Liver (tissue), 9 donors: ENCODE results near the gene MYOG. TPM values are rescaled to one million over a fixed set of nuclear protein-coding genes. Genes with fewer than 3 reads are reported as not detected.

Experiments used
- DNase-seq: peaks from one replicate; pipeline ENCODE4 v3.0.0-alpha.2; 2017; ENCODE audit warnings: low spot score
- H3K27ac ChIP-seq, 2 donors: one replicate each; pipeline ENCODE4 v1.7.0; 2013; ENCODE audit warnings: inconsistent platforms in 2 of 2, low read length in 2 of 2, control low read depth in 1 of 2, low read depth in 1 of 2, mild to moderate bottlenecking in 1 of 2
- H3K27me3 ChIP-seq, 4 donors: one replicate each; pipeline versions ENCODE4 v1.6.1 to v1.7.0; 2013; ENCODE audit warnings: low read length in 3 of 4, inconsistent platforms in 1 of 4, mild to moderate bottlenecking in 1 of 4, moderate library complexity in 1 of 4; ENCODE audit not compliant: control insufficient read depth in 4 of 4, insufficient read depth in 4 of 4
- H3K36me3 ChIP-seq, 4 donors: one replicate each; pipeline versions ENCODE4 v1.6.1 to v1.7.0; 2013; ENCODE audit warnings: low read length in 3 of 4, mild to moderate bottlenecking in 3 of 4, low read depth in 1 of 4, moderate library complexity in 1 of 4; ENCODE audit not compliant: control insufficient read depth in 4 of 4, insufficient read depth in 3 of 4
- H3K4me1 ChIP-seq, 4 donors: one replicate each; pipeline versions ENCODE4 v1.6.1 to v1.7.0; 2013; ENCODE audit warnings: low read length in 3 of 4, mild to moderate bottlenecking in 3 of 4, moderate library complexity in 1 of 4; ENCODE audit not compliant: control insufficient read depth in 4 of 4, insufficient read depth in 4 of 4
- H3K4me3 ChIP-seq, 3 donors: one replicate each; pipeline versions ENCODE4 v1.6.1 to v1.7.0; 2013; ENCODE audit warnings: low read length in 3 of 3, control low read depth in 1 of 3, low read depth in 1 of 3, mild to moderate bottlenecking in 1 of 3
- H3K9ac ChIP-seq, 2 donors: one replicate each; pipeline ENCODE4 v1.7.0; 2013; ENCODE audit warnings: low read length in 2 of 2, mild to moderate bottlenecking in 2 of 2, moderate library complexity in 2 of 2, control low read depth in 1 of 2, low read depth in 1 of 2
- H3K9me3 ChIP-seq, 4 donors: one replicate each; pipeline versions ENCODE4 v1.6.1 to v1.7.0; 2013; ENCODE audit warnings: low read length in 3 of 4; ENCODE audit not compliant: control insufficient read depth in 4 of 4
- EGR1 ChIP-seq, 2 donors: IDR thresholded peaks; 2 replicates each; pipeline ENCODE4 v1.6.1; 2016 to 2018; ENCODE audit warnings: antibody characterized with exemption in 2 of 2, low read depth in 2 of 2
- FOXA1 ChIP-seq: IDR thresholded peaks from 2 replicates; pipeline ENCODE4 v1.6.1; 2016; ENCODE audit warnings: antibody characterized with exemption
- FOXA2 ChIP-seq: IDR thresholded peaks from 2 replicates; pipeline ENCODE4 v1.6.1; 2016; ENCODE audit warnings: antibody characterized with exemption
- GABPA ChIP-seq, 2 donors: IDR thresholded peaks in 1 of 2; conservative IDR thresholded peaks in 1 of 2; 2 replicates each; pipeline ENCODE4 v1.6.1; 2016; ENCODE audit warnings: antibody characterized with exemption in 2 of 2, mild to moderate bottlenecking in 1 of 2, moderate library complexity in 1 of 2
- HNF4A ChIP-seq, 2 donors: conservative IDR thresholded peaks; 2 replicates each; pipeline ENCODE4 v1.6.1; 2016; ENCODE audit warnings: antibody characterized with exemption in 2 of 2, mild to moderate bottlenecking in 2 of 2
- HNF4G ChIP-seq: IDR thresholded peaks from 2 replicates; pipeline ENCODE4 v1.6.1; 2016; ENCODE audit warnings: antibody characterized with exemption
- JUND ChIP-seq, 2 donors: IDR thresholded peaks; 2 replicates each; pipeline ENCODE4 v1.6.1; 2016; ENCODE audit warnings: antibody characterized with exemption in 2 of 2
- NR2F2 ChIP-seq: IDR thresholded peaks from 2 replicates; pipeline ENCODE4 v1.6.1; 2016; ENCODE audit warnings: antibody characterized with exemption
- RAD21 ChIP-seq, 2 donors: IDR thresholded peaks; 2 replicates each; pipeline ENCODE4 v1.6.1; 2016; ENCODE audit warnings: antibody characterized with exemption in 2 of 2, mild to moderate bottlenecking in 2 of 2
- RXRA ChIP-seq, 2 donors: IDR thresholded peaks; 2 replicates each; pipeline ENCODE4 v1.6.1; 2017 to 2018; ENCODE audit warnings: antibody characterized with exemption in 2 of 2, mild to moderate bottlenecking in 1 of 2
- SP1 ChIP-seq: IDR thresholded peaks from 2 replicates; pipeline ENCODE4 v1.6.1; 2018; ENCODE audit warnings: antibody characterized with exemption, mild to moderate bottlenecking
- TAF1 ChIP-seq: conservative IDR thresholded peaks from 2 replicates; pipeline ENCODE4 v1.6.1; 2016; ENCODE audit warnings: antibody characterized with exemption, mild to moderate bottlenecking
- YY1 ChIP-seq: IDR thresholded peaks from 2 replicates; pipeline ENCODE4 v1.6.1; 2016; ENCODE audit warnings: antibody characterized with exemption, mild to moderate bottlenecking
- WGBS: extraction: QIAGEN DNeasy Blood & Tissue Kit; methylation state at CpG from one replicate; pipeline ENCODE4 v1.1.7; 2013; 5-methylcytosine and 5-hydroxymethylcytosine counted together
- polyA plus RNA-seq, 2 donors: library from polyadenylated mRNA; stranded (reverse) in 1 of 2; unstranded in 1 of 2; fragments of 200-250 nt in 1 of 2; fragments of >200 nt in 1 of 2; fragmentation: Nextera tagmentation in 1 of 2; extraction: Ambion mirVana in 1 of 2; gene quantifications; one replicate each; pipeline versions ENCODE4 v1.2.1 to v1.2.3, GENCODE V29; 2013 to 2015
- total RNA-seq, 2 donors: library from RNA; depleted of rRNA; stranded (reverse); fragments of >200 nt; gene quantifications; one replicate each; pipeline ENCODE4 v1.2.3, GENCODE V29; 2014
- TF ChIP-seq, protein P1 (sequence below): IDR thresholded peaks from 2 replicates; pipeline ENCODE4 v1.6.1; 2016; ENCODE audit warnings: antibody characterized with exemption, mild to moderate bottlenecking
- TF ChIP-seq, protein P2 (sequence below): IDR thresholded peaks from 2 replicates; pipeline ENCODE4 v1.6.1; 2016; ENCODE audit warnings: antibody characterized with exemption
- TF ChIP-seq, protein P3 (sequence below): IDR thresholded peaks from 2 replicates; pipeline ENCODE4 v1.6.1; 2016; ENCODE audit warnings: antibody characterized with exemption
- TF ChIP-seq, protein P4 (sequence below): IDR thresholded peaks from 2 replicates; pipeline ENCODE4 v1.6.1; 2016; ENCODE audit warnings: antibody characterized with exemption
- TF ChIP-seq, protein P5 (sequence below): fragments of 150-350 bp; IDR thresholded peaks from 2 replicates; pipeline ENCODE4 v1.5.1; 2017; ENCODE audit warnings: improper control_type of control experiment, low read depth, low read length; ENCODE audit not compliant: missing input control
- donor health status: healthy.
- donor health status: healthy.
- donor health status: healthy.
- donor health status: healthy.
- donor health status: healthy.

Gene MYOG
- total and polyA plus RNA-seq, 4 donors, result not detected

DNA sequence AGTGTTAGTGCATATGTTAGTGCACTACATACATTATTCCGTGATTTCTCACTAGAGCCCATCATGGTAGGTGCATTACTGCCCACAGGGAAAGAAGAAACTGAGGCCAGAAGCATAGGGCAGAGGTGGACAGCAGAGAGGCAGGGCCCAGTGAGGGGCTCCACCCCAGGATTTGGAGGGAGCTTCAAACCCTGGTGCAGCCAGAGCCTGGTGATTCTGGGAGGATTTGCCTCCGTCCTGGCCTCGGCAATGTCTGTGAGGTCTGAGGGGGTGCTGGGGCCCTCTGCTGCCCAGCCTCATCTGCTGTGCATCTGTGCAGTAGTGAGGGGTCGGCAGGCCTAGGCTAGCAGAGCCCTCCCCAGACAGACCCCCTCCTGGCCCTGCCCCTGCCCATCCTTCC is 36.7 kb downstream of the MYOG start:
- H3K36me3 ChIP-seq, result no peaks in the 10 kb centered on the region
- H3K4me3 ChIP-seq, result no peak overlapping the region
- no peaks in the 10 kb centered on the region for H3K4me1 ChIP-seq
- WGBS, result 82% methylated on average over 4 of the region's 4 CpGs
- TF ChIP-seq FOXA2 (no peak), JUND (IDR thresholded peaks at IDR 0.05) (no peak), TAF1 (no peak)
- TF ChIP-seq, protein P1, sequence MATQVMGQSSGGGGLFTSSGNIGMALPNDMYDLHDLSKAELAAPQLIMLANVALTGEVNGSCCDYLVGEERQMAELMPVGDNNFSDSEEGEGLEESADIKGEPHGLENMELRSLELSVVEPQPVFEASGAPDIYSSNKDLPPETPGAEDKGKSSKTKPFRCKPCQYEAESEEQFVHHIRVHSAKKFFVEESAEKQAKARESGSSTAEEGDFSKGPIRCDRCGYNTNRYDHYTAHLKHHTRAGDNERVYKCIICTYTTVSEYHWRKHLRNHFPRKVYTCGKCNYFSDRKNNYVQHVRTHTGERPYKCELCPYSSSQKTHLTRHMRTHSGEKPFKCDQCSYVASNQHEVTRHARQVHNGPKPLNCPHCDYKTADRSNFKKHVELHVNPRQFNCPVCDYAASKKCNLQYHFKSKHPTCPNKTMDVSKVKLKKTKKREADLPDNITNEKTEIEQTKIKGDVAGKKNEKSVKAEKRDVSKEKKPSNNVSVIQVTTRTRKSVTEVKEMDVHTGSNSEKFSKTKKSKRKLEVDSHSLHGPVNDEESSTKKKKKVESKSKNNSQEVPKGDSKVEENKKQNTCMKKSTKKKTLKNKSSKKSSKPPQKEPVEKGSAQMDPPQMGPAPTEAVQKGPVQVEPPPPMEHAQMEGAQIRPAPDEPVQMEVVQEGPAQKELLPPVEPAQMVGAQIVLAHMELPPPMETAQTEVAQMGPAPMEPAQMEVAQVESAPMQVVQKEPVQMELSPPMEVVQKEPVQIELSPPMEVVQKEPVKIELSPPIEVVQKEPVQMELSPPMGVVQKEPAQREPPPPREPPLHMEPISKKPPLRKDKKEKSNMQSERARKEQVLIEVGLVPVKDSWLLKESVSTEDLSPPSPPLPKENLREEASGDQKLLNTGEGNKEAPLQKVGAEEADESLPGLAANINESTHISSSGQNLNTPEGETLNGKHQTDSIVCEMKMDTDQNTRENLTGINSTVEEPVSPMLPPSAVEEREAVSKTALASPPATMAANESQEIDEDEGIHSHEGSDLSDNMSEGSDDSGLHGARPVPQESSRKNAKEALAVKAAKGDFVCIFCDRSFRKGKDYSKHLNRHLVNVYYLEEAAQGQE, result no peak
- TF ChIP-seq, protein P2, sequence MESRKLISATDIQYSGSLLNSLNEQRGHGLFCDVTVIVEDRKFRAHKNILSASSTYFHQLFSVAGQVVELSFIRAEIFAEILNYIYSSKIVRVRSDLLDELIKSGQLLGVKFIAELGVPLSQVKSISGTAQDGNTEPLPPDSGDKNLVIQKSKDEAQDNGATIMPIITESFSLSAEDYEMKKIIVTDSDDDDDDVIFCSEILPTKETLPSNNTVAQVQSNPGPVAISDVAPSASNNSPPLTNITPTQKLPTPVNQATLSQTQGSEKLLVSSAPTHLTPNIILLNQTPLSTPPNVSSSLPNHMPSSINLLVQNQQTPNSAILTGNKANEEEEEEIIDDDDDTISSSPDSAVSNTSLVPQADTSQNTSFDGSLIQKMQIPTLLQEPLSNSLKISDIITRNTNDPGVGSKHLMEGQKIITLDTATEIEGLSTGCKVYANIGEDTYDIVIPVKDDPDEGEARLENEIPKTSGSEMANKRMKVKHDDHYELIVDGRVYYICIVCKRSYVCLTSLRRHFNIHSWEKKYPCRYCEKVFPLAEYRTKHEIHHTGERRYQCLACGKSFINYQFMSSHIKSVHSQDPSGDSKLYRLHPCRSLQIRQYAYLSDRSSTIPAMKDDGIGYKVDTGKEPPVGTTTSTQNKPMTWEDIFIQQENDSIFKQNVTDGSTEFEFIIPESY, result no peak
- no peaks in the 10 kb centered on the region for H3K27me3 ChIP-seq
- H3K9ac ChIP-seq, result no peak overlapping the region
- no peak overlapping the region for H3K27ac ChIP-seq
- no peak for DNase-seq
- no peaks in the 10 kb centered on the region for H3K9me3 ChIP-seq

DNA sequence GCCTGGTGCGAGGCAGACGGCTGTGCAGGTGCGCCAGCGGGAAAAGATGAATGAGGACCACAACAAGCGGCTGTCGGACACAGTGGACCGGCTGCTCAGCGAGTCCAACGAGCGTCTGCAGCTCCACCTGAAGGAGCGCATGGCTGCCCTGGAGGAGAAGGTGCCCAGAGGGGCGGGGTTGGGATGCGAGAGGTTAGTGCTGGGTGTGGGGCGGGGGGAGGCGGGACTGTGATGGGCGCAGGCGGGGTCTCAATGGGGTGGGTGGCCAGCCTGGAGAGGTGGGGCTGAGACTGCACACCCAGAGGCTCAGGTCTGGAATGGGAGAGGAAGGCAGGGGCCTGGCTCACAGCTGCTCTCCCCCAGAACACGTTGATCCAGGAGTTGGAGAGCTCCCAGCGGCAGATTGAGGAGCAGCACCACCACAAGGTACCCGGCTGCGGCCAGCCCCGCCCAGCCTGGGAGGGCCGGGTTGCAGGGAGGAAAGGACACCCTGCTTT is 37.2 kb downstream of the MYOG start:
- WGBS, result 72% methylated on average over 23 of the region's 23 CpGs
- DNase-seq, result no peak

More for the DNA sequence above, 37.2 kb downstream of the MYOG start:
- Histone ChIP-seq H3K27me3 (no peaks in the 10 kb centered on the region), H3K27ac (no peak overlapping the region), H3K36me3 (no peaks in the 10 kb centered on the region), H3K9me3 (no peaks in the 10 kb centered on the region), H3K9ac (no peak overlapping the region), H3K4me1 (no peaks in the 10 kb centered on the region), H3K4me3 (no peak overlapping the region)
- TF ChIP-seq GABPA (IDR thresholded peaks at IDR 0.05 in 1 of 2, conservative IDR thresholded peaks at IDR 0.05 in 1 of 2), result no peak
- no peak for TF ChIP-seq YY1
- TF ChIP-seq, protein P3, sequence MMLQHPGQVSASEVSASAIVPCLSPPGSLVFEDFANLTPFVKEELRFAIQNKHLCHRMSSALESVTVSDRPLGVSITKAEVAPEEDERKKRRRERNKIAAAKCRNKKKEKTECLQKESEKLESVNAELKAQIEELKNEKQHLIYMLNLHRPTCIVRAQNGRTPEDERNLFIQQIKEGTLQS, result no peak
- TF ChIP-seq HNF4A (conservative IDR thresholded peaks at IDR 0.05), result no peak
- TF ChIP-seq, protein P2, result no peak
- TF ChIP-seq SP1, result no peak
- TF ChIP-seq RXRA (IDR thresholded peaks at IDR 0.05), result no peak
- TF ChIP-seq JUND (IDR thresholded peaks at IDR 0.05), result no peak
- no peak for TF ChIP-seq EGR1 (IDR thresholded peaks at IDR 0.05; ENCODE audit: low read depth in 2 of 2)
- TF ChIP-seq, protein P1, result no peak
- no peak for TF ChIP-seq FOXA1
- no peak for TF ChIP-seq RAD21 (IDR thresholded peaks at IDR 0.05)
- TF ChIP-seq TAF1, result no peak
- TF ChIP-seq, protein P4, sequence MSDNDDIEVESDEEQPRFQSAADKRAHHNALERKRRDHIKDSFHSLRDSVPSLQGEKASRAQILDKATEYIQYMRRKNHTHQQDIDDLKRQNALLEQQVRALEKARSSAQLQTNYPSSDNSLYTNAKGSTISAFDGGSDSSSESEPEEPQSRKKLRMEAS, result no peak
- TF ChIP-seq, protein P5, sequence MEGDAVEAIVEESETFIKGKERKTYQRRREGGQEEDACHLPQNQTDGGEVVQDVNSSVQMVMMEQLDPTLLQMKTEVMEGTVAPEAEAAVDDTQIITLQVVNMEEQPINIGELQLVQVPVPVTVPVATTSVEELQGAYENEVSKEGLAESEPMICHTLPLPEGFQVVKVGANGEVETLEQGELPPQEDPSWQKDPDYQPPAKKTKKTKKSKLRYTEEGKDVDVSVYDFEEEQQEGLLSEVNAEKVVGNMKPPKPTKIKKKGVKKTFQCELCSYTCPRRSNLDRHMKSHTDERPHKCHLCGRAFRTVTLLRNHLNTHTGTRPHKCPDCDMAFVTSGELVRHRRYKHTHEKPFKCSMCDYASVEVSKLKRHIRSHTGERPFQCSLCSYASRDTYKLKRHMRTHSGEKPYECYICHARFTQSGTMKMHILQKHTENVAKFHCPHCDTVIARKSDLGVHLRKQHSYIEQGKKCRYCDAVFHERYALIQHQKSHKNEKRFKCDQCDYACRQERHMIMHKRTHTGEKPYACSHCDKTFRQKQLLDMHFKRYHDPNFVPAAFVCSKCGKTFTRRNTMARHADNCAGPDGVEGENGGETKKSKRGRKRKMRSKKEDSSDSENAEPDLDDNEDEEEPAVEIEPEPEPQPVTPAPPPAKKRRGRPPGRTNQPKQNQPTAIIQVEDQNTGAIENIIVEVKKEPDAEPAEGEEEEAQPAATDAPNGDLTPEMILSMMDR, result no peak
- no peak for TF ChIP-seq NR2F2
- no peak for TF ChIP-seq HNF4G
- TF ChIP-seq FOXA2, result no peak
